WTC11 (cell line): ENCODE results near the gene BAG1.

Source experiments
- CREB1 ChIP-seq: sonication (generic); formaldehyde crosslinking; IDR thresholded peaks from 2 replicates; pipeline ENCODE4 v1.8.0; 2023; ENCODE audit warnings: mild to moderate bottlenecking, missing genetic modification reagents
- FOXJ3 ChIP-seq: sonication (generic); formaldehyde crosslinking; IDR thresholded peaks from 2 replicates; pipeline ENCODE4 v1.9.0; 2021; ENCODE audit warnings: missing genetic modification reagents, mild to moderate bottlenecking, borderline replicate concordance
- FOXK1 ChIP-seq: sonication (generic); formaldehyde crosslinking; IDR thresholded peaks from 2 replicates; pipeline ENCODE4 v1.8.0; 2022; ENCODE audit warnings: mild to moderate bottlenecking, moderate library complexity, missing genetic modification reagents
- KAT7 ChIP-seq: sonication (generic); formaldehyde crosslinking; IDR thresholded peaks from 2 replicates; pipeline ENCODE4 v1.8.1; 2023; ENCODE audit warnings: missing genetic modification reagents, mild to moderate bottlenecking, borderline replicate concordance
- MYBL2 ChIP-seq: sonication (generic); formaldehyde crosslinking; IDR thresholded peaks from 2 replicates; pipeline ENCODE4 v1.8.1; 2023; ENCODE audit warnings: mild to moderate bottlenecking, moderate library complexity, missing genetic modification reagents
- ZBTB21 ChIP-seq: sonication (generic); formaldehyde crosslinking; IDR thresholded peaks from 2 replicates; pipeline ENCODE4 v1.8.1; 2023; ENCODE audit warnings: mild to moderate bottlenecking, missing genetic modification reagents, borderline replicate concordance
- TF ChIP-seq, protein P1 (sequence below): fragments of 250-450 bp; sonication (Bioruptor Pico); IDR thresholded peaks from 2 replicates; pipeline ENCODE4 v2.1.2; 2022; ENCODE audit warnings: mild to moderate bottlenecking, moderate library complexity
- TF ChIP-seq, protein P2 (sequence below): fragments of 200-600 bp; IDR thresholded peaks from 2 replicates; pipeline ENCODE4 v1.8.0; 2022; ENCODE audit warnings: antibody characterized with exemption

DNA sequence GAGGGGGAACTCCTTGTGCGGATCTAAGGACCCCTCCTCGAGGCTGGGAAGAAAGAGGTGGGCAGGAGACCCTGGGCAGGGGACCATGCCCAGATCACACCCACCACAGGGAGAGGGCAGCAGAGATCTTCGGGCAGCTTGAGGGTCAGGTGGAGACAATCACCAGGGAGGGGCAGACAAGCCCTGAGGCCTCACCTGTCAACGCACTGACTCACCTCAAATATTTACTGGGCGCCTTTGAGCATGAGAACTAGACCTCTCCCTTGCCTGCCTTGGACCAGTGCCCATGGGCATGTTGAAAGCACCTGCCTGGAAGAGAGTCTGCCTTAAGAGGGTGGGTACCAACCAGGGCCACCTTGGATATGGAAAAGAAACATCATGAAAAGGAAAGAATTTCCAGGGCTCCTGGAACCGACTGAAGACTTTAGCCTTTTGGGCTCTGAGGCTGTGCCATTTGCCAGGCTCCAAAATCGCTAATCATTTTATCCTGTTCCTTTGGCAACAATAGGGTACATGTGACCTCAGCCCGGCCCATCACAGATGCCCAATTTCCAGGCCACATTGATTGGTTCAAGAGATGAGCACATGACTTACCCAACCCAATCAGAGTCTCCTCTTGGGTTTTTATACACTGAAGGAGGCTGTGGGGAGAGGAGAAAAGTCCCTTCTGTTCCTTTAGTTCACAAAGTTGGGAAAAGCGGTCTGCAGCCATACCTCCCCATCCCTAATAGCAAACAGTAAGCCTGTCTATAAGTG is 35.0 kb downstream of the BAG1 start:
- TF ChIP-seq, protein P1, sequence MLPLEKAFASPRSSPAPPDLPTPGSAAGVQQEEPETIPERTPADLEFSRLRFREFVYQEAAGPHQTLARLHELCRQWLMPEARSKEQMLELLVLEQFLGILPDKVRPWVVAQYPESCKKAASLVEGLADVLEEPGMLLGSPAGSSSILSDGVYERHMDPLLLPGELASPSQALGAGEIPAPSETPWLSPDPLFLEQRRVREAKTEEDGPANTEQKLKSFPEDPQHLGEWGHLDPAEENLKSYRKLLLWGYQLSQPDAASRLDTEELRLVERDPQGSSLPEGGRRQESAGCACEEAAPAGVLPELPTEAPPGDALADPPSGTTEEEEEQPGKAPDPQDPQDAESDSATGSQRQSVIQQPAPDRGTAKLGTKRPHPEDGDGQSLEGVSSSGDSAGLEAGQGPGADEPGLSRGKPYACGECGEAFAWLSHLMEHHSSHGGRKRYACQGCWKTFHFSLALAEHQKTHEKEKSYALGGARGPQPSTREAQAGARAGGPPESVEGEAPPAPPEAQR (CRISPR knock-in tag): no peak
- TF ChIP-seq, protein P2, sequence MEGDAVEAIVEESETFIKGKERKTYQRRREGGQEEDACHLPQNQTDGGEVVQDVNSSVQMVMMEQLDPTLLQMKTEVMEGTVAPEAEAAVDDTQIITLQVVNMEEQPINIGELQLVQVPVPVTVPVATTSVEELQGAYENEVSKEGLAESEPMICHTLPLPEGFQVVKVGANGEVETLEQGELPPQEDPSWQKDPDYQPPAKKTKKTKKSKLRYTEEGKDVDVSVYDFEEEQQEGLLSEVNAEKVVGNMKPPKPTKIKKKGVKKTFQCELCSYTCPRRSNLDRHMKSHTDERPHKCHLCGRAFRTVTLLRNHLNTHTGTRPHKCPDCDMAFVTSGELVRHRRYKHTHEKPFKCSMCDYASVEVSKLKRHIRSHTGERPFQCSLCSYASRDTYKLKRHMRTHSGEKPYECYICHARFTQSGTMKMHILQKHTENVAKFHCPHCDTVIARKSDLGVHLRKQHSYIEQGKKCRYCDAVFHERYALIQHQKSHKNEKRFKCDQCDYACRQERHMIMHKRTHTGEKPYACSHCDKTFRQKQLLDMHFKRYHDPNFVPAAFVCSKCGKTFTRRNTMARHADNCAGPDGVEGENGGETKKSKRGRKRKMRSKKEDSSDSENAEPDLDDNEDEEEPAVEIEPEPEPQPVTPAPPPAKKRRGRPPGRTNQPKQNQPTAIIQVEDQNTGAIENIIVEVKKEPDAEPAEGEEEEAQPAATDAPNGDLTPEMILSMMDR: no peak
- TF ChIP-seq ZBTB21 (CRISPR knock-in tag): no peak
- no peak for TF ChIP-seq FOXK1 (CRISPR knock-in tag)
- TF ChIP-seq CREB1: no peak
- TF ChIP-seq FOXJ3 (CRISPR knock-in tag): no peak
- TF ChIP-seq MYBL2: no peak
- TF ChIP-seq KAT7 (CRISPR knock-in tag): no peak
